Astrocyte (in vitro differentiated cells and primary cell): ENCODE measurements around the gene GCHFR. TPM values are rescaled to one million over a fixed set of nuclear protein-coding genes. Genes with fewer than 3 reads are reported as not detected.

Experiments used
- DNase-seq: peaks from one replicate; pipeline ENCODE4 v3.0.0-alpha.2; 2010; ENCODE audit warnings: low read depth
- FAIRE-seq: peaks from 2 replicates; lab custom pipeline; 2011; peaks lifted over from hg19 to GRCh38; lab: Jason Lieb, UNC
- H2AFZ ChIP-seq: 2 replicates; pipeline ENCODE4 v1.6.0; 2012; ENCODE audit warnings: low read depth, low read length, inconsistent platforms
- H3K27ac ChIP-seq: 2 replicates; pipeline ENCODE4 v1.5.1; 2011; ENCODE audit warnings: low read depth, low read length, inconsistent platforms
- H3K27me3 ChIP-seq: 2 replicates; pipeline ENCODE4 v1.6.0; 2011; ENCODE audit warnings: low read length, inconsistent platforms; ENCODE audit not compliant: insufficient read depth
- H3K36me3 ChIP-seq: 2 replicates; pipeline ENCODE4 v1.5.1; 2011; ENCODE audit warnings: low read length, inconsistent platforms; ENCODE audit not compliant: insufficient read depth
- H3K4me1 ChIP-seq: 2 replicates; pipeline ENCODE4 v1.5.1; 2011; ENCODE audit warnings: low read length, inconsistent platforms; ENCODE audit not compliant: insufficient read depth
- H3K4me2 ChIP-seq: 2 replicates; pipeline ENCODE4 v1.6.0; 2012; ENCODE audit warnings: low read length, inconsistent platforms
- H3K4me3 ChIP-seq: 2 replicates; pipeline ENCODE4 v1.5.1; 2011; ENCODE audit warnings: low read depth, mild to moderate bottlenecking, low read length, inconsistent platforms; ENCODE audit not compliant: insufficient read depth
- H3K79me2 ChIP-seq: 2 replicates; pipeline ENCODE4 v1.6.0; 2012; ENCODE audit warnings: mild to moderate bottlenecking, low read length, inconsistent platforms; ENCODE audit not compliant: insufficient read depth
- H3K9ac ChIP-seq: 2 replicates; pipeline ENCODE4 v1.6.0; 2012; ENCODE audit warnings: mild to moderate bottlenecking, low read length, inconsistent platforms
- H3K9me3 ChIP-seq: 2 replicates; pipeline ENCODE4 v1.5.1; 2012; ENCODE audit warnings: low read depth, mild to moderate bottlenecking, low read length, inconsistent platforms; ENCODE audit not compliant: insufficient read depth
- H4K20me1 ChIP-seq: 2 replicates; pipeline ENCODE4 v1.6.0; 2012; ENCODE audit warnings: low read length, inconsistent platforms; ENCODE audit not compliant: insufficient read depth
- H3K27ac Mint-ChIP-seq: one replicate; pipeline ENCODE4 v1.8.0; 2021; ENCODE audit warnings: mild to moderate bottlenecking, mixed read lengths; ENCODE audit not compliant: unreplicated experiment
- H3K27me3 Mint-ChIP-seq: one replicate; pipeline ENCODE4 v1.8.0; 2021; ENCODE audit warnings: low read depth, mixed read lengths; ENCODE audit not compliant: unreplicated experiment
- H3K36me3 Mint-ChIP-seq: one replicate; pipeline ENCODE4 v1.8.0; 2021; ENCODE audit warnings: low read depth, mixed read lengths; ENCODE audit not compliant: unreplicated experiment
- H3K4me1 Mint-ChIP-seq: one replicate; pipeline ENCODE4 v1.8.0; 2021; ENCODE audit warnings: low read depth, mixed read lengths; ENCODE audit not compliant: unreplicated experiment
- H3K4me3 Mint-ChIP-seq: one replicate; pipeline ENCODE4 v1.8.0; 2021; ENCODE audit warnings: mild to moderate bottlenecking, moderate library complexity, mixed read lengths; ENCODE audit not compliant: unreplicated experiment
- H3K9me3 Mint-ChIP-seq: one replicate; pipeline ENCODE4 v1.8.0; 2021; ENCODE audit warnings: mild to moderate bottlenecking, mixed read lengths; ENCODE audit not compliant: unreplicated experiment
- CTCF ChIP-seq: IDR thresholded peaks from 2 replicates; pipeline ENCODE4 v1.5.1; 2011; ENCODE audit warnings: low read depth, mild to moderate bottlenecking, inconsistent platforms, low read length, moderate library complexity; ENCODE audit not compliant: insufficient read depth
- EZH2 ChIP-seq: IDR thresholded peaks from 2 replicates; pipeline ENCODE4 v1.6.1; 2012; ENCODE audit warnings: mild to moderate bottlenecking, low read length, inconsistent platforms; ENCODE audit not compliant: insufficient read depth
- total RNA-seq: library from RNA; stranded (reverse); gene quantifications from 2 replicates; pipeline ENCODE4 v1.2.1, GENCODE V29; 2021

The GCHFR gene
- total RNA-seq, 1 donor from 2014 or later = 7.3 TPM

- Histone ChIP-seq H3K27me3 (no peaks in the 10 kb centered on the region), H3K79me2 (peaks cover 43% of the 10 kb centered on the region), H3K9ac (peak overlapping the region; percentile 93), H3K9me3 (no peaks in the 10 kb centered on the region), H3K36me3 (peaks cover 4% of the 10 kb centered on the region), H3K4me1 (peaks cover 14% of the 10 kb centered on the region), H3K4me2 (peak overlapping the region; percentile 88), H2AFZ (peak overlapping the region; percentile 99), H3K27ac (no peak overlapping the region), H4K20me1 (peaks cover 8% of the 10 kb centered on the region), H3K4me3 (peak overlapping the region; percentile 97)
- Mint-ChIP-seq H3K27ac (no peak overlapping the region), H3K4me1 (peaks cover 8% of the 10 kb centered on the region), H3K27me3 (no peaks in the 10 kb centered on the region), H3K9me3 (no peaks in the 10 kb centered on the region), H3K36me3 (peaks cover 4% of the 10 kb centered on the region), H3K4me3 (peak overlapping the region; percentile 92)
- TF ChIP-seq CTCF (no peak), EZH2 (no peak)
- FAIRE-seq (no peak), DNase-seq (no peak)
These were observed 44.1 kb downstream of the GCHFR start for GRCh38 chr15:40807888-40808461.

GRCh38 chr15:40808861-40809450 lies 45.1 kb downstream of the GCHFR start:
- Mint-ChIP-seq H3K4me3 (peak overlapping the region; percentile 40), H3K27me3 (no peaks in the 10 kb centered on the region), H3K27ac (peak overlapping the region; percentile 18), H3K36me3 (peaks cover 10% of the 10 kb centered on the region), H3K4me1 (peaks cover 8% of the 10 kb centered on the region), H3K9me3 (no peaks in the 10 kb centered on the region)
- peak overlapping the region; percentile 88 for H3K4me2 ChIP-seq
- H3K9ac ChIP-seq = no peak overlapping the region
- TF ChIP-seq EZH2 = no peak
- no peak for TF ChIP-seq CTCF
- no peaks in the 10 kb centered on the region for H3K27me3 ChIP-seq
- no peak overlapping the region for H2AFZ ChIP-seq
- H3K9me3 ChIP-seq = no peaks in the 10 kb centered on the region
- H3K27ac ChIP-seq = no peak overlapping the region
- H4K20me1 ChIP-seq = no peaks in the 10 kb centered on the region
- DNase-seq = no peak
- FAIRE-seq = no peak
- H3K4me3 ChIP-seq = no peak overlapping the region
- peaks cover 33% of the 10 kb centered on the region for H3K79me2 ChIP-seq
- H3K4me1 ChIP-seq = peaks cover 14% of the 10 kb centered on the region
- peaks cover 4% of the 10 kb centered on the region for H3K36me3 ChIP-seq
